GM12801 (cell line): ENCODE results near the gene SPOCK1.

ENCODE experiments used
- CTCF ChIP-seq: IDR thresholded peaks from one replicate; pipeline ENCODE4 v1.5.1; 2011; ENCODE audit warnings: control low read depth; ENCODE audit not compliant: insufficient read length; ENCODE audit errors: extremely low read depth

Gene SPOCK1

GRCh38 chr5:137263371-137264005, 235.6 kb downstream of the SPOCK1 start:
- TF ChIP-seq CTCF, result no peak

- TF ChIP-seq CTCF, result no peak
Measured at GRCh38 chr5:137262818-137263217, 236.3 kb downstream of the SPOCK1 start.

GRCh38 chr5:137260820-137261695, 238.1 kb downstream of the SPOCK1 start:
- no peak for TF ChIP-seq CTCF

- TF ChIP-seq CTCF, result no peak
Measured at GRCh38 chr5:137254119-137255090, 244.7 kb downstream of the SPOCK1 start.

GRCh38 chr5:137252512-137252911, 246.6 kb downstream of the SPOCK1 start:
- TF ChIP-seq CTCF, result no peak

GRCh38 chr5:137250421-137250820, 248.7 kb downstream of the SPOCK1 start:
- no peak for TF ChIP-seq CTCF

GRCh38 chr5:137248527-137248926, 250.6 kb downstream of the SPOCK1 start:
- no peak for TF ChIP-seq CTCF
